HepG2 (cell line): ENCODE results near the gene FNDC3B. TPM values are rescaled to one million over a fixed set of nuclear protein-coding genes. Genes with fewer than 3 reads are reported as not detected.

Experiments used
- CBFB ChIP-seq: sonication (generic); formaldehyde crosslinking; IDR thresholded peaks from 2 replicates; pipeline ENCODE4 v1.4.0; 2020; ENCODE audit warnings: missing genetic modification reagents
- MAZ ChIP-seq, 2 experiments: sonication (generic) in 1 of 2; formaldehyde crosslinking in 1 of 2; IDR thresholded peaks; 2 replicates each; pipeline versions ENCODE4 v1.5.0 to v1.6.1; 2012 to 2020; ENCODE audit warnings: low read depth in 2 of 2, mild to moderate bottlenecking in 2 of 2, borderline replicate concordance in 1 of 2, improper control_type of control experiment in 1 of 2, low read length in 1 of 2, missing genetic modification reagents in 1 of 2, moderate library complexity in 1 of 2
- MIER2 ChIP-seq: IDR thresholded peaks from 2 replicates; pipeline ENCODE4 v1.6.1; 2016; ENCODE audit warnings: missing biosample characterization, missing genetic modification reagents
- NCOA5 ChIP-seq: sonication (generic); formaldehyde crosslinking; IDR thresholded peaks from 2 replicates; pipeline ENCODE4 v1.4.0; 2020; ENCODE audit warnings: missing genetic modification reagents
- NFYC ChIP-seq: IDR thresholded peaks from 2 replicates; pipeline ENCODE4 v1.6.1; 2016; ENCODE audit warnings: missing genetic modification reagents, missing compliant biosample characterization
- RBAK ChIP-seq: sonication (generic); formaldehyde crosslinking; IDR thresholded peaks from 2 replicates; pipeline ENCODE4 v1.5.1; 2020; ENCODE audit warnings: mild to moderate bottlenecking, missing genetic modification reagents
- TBX3 ChIP-seq: fragments of 450-650 bp; IDR thresholded peaks from 2 replicates; pipeline ENCODE4 v1.6.1; 2017; ENCODE audit warnings: antibody characterized with exemption, mild to moderate bottlenecking, inconsistent platforms, borderline replicate concordance
- TCF7 ChIP-seq: sonication (generic); IDR thresholded peaks from 2 replicates; pipeline ENCODE4 v1.6.1; 2016; ENCODE audit warnings: antibody characterized with exemption, low read depth
- TOE1 ChIP-seq: sonication (generic); formaldehyde crosslinking; IDR thresholded peaks from 2 replicates; pipeline ENCODE4 v1.4.0; 2020; ENCODE audit warnings: mild to moderate bottlenecking, missing genetic modification reagents
- ZBTB21 ChIP-seq: sonication (generic); formaldehyde crosslinking; IDR thresholded peaks from 2 replicates; pipeline ENCODE4 v1.4.0; 2020; ENCODE audit warnings: missing genetic modification reagents
- polyA plus RNA-seq, 8 experiments: library from polyadenylated mRNA; depleted of rRNA in 3 of 8; stranded (reverse) in 7 of 8; unstranded in 1 of 8; fragments of >200 nt; fragmentation: Illumina TruSeq in 4 of 8; extraction: Trizol in 4 of 8; gene quantifications; 2 replicates each; pipeline versions ENCODE4 v1.2.1 to v1.2.3, GENCODE V29; 2011 to 2016; ENCODE audit warnings: low read depth in 4 of 8, missing spikeins in 1 of 8, mixed read lengths in 1 of 8; ENCODE audit not compliant: insufficient read depth in 1 of 8
- total RNA-seq, 5 experiments: library from RNA; depleted of rRNA; stranded (reverse); fragments of >200 nt; fragmentation: Illumina TruSeq; extraction: Trizol; gene quantifications; 2 replicates each; pipeline ENCODE4 v1.2.3, GENCODE V29; 2016; ENCODE audit warnings: low read depth in 1 of 5
- TF ChIP-seq, protein P1 (sequence below): IDR thresholded peaks from 2 replicates; pipeline ENCODE4 v1.6.1; 2016; ENCODE audit warnings: missing compliant biosample characterization, missing genetic modification reagents, borderline replicate concordance
- TF ChIP-seq, protein P2 (sequence below): sonication (generic); formaldehyde crosslinking; IDR thresholded peaks from 2 replicates; pipeline ENCODE4 v1.5.0; 2020; ENCODE audit warnings: mild to moderate bottlenecking, missing genetic modification reagents, moderate library complexity
- TF ChIP-seq, protein P3 (sequence below): sonication (generic); formaldehyde crosslinking; IDR thresholded peaks from 2 replicates; pipeline ENCODE4 v1.5.1; 2020; ENCODE audit warnings: missing genetic modification reagents, mild to moderate bottlenecking, borderline replicate concordance
- TF ChIP-seq, protein P4 (sequence below): sonication (generic); formaldehyde crosslinking; IDR thresholded peaks from 2 replicates; pipeline ENCODE4 v1.5.1; 2020; ENCODE audit warnings: mild to moderate bottlenecking, moderate library complexity, missing genetic modification reagents
- TF ChIP-seq, protein P5 (sequence below): sonication (generic); formaldehyde crosslinking; IDR thresholded peaks from 2 replicates; pipeline ENCODE4 v1.8.1; 2022; ENCODE audit warnings: low read depth, mild to moderate bottlenecking, missing genetic modification reagents
- TF ChIP-seq, protein P6 (sequence below): sonication (generic); formaldehyde crosslinking; IDR thresholded peaks from 2 replicates; pipeline ENCODE4 v1.5.0; 2020; ENCODE audit warnings: missing genetic modification reagents

FNDC3B gene
- total and polyA plus RNA-seq, 2 of the 13 experiments (the other 11 are each of a cell fraction or from before 2014, with no cell fraction given): 74.8 to 103 TPM

DNA sequence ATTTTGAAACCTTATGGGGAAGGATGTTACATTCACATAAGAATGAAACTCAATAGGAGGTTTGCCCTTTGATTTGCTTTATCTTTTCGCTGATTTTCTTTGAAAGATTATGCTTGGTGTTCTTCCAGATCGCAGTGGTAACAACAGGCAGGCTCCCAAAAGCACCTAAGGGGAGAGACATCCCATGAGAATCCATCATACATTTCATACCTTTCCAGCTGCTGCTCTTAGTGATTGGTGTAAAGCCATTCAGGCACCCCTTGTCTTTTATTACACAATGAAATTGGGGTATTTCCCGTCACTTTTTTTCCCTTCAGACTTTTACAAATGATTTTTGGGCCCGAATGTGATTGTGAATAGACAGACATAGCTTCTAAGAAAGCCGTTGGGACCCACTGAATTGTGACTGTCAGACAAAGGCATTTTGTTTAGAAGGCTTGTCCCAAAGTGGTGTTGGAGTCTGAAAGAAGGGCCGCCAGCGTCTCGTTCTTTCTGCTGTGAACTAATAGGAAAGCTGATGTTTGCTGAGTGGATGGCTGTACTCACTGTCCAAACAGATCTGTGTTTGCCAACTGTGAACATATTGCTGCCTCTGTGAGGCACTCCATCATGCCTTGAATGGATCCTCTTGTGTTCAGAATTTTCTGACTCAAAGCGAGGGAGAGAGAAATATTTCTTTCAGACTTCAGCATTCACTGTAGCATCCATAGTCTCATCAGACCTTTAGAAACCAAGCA lies 164.3 kb downstream of the FNDC3B start (continued):
- TF ChIP-seq, protein P1, sequence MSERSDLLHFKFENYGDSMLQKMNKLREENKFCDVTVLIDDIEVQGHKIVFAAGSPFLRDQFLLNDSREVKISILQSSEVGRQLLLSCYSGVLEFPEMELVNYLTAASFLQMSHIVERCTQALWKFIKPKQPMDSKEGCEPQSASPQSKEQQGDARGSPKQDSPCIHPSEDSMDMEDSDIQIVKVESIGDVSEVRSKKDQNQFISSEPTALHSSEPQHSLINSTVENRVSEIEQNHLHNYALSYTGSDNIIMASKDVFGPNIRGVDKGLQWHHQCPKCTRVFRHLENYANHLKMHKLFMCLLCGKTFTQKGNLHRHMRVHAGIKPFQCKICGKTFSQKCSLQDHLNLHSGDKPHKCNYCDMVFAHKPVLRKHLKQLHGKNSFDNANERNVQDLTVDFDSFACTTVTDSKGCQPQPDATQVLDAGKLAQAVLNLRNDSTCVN (CRISPR knock-in tag): no peak
- TF ChIP-seq, protein P2, sequence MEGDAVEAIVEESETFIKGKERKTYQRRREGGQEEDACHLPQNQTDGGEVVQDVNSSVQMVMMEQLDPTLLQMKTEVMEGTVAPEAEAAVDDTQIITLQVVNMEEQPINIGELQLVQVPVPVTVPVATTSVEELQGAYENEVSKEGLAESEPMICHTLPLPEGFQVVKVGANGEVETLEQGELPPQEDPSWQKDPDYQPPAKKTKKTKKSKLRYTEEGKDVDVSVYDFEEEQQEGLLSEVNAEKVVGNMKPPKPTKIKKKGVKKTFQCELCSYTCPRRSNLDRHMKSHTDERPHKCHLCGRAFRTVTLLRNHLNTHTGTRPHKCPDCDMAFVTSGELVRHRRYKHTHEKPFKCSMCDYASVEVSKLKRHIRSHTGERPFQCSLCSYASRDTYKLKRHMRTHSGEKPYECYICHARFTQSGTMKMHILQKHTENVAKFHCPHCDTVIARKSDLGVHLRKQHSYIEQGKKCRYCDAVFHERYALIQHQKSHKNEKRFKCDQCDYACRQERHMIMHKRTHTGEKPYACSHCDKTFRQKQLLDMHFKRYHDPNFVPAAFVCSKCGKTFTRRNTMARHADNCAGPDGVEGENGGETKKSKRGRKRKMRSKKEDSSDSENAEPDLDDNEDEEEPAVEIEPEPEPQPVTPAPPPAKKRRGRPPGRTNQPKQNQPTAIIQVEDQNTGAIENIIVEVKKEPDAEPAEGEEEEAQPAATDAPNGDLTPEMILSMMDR: no peak
- TF ChIP-seq, protein P3, sequence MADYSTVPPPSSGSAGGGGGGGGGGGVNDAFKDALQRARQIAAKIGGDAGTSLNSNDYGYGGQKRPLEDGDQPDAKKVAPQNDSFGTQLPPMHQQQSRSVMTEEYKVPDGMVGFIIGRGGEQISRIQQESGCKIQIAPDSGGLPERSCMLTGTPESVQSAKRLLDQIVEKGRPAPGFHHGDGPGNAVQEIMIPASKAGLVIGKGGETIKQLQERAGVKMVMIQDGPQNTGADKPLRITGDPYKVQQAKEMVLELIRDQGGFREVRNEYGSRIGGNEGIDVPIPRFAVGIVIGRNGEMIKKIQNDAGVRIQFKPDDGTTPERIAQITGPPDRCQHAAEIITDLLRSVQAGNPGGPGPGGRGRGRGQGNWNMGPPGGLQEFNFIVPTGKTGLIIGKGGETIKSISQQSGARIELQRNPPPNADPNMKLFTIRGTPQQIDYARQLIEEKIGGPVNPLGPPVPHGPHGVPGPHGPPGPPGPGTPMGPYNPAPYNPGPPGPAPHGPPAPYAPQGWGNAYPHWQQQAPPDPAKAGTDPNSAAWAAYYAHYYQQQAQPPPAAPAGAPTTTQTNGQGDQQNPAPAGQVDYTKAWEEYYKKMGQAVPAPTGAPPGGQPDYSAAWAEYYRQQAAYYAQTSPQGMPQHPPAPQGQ (CRISPR knock-in tag): no peak
- TF ChIP-seq TBX3: peak; percentile 59; the same call in 1 of the 2 replicates
- TF ChIP-seq MAZ (IDR thresholded peaks at IDR 0.05; ENCODE audit: borderline replicate concordance, low read depth, low read length): no peak
- no peak for TF ChIP-seq MAZ (CRISPR knock-in tag; IDR thresholded peaks at IDR 0.05; ENCODE audit: low read depth)
- no peak for TF ChIP-seq NCOA5 (CRISPR knock-in tag)
- TF ChIP-seq ZBTB21 (CRISPR knock-in tag): no peak
- TF ChIP-seq CBFB: no peak
- TF ChIP-seq, protein P4, sequence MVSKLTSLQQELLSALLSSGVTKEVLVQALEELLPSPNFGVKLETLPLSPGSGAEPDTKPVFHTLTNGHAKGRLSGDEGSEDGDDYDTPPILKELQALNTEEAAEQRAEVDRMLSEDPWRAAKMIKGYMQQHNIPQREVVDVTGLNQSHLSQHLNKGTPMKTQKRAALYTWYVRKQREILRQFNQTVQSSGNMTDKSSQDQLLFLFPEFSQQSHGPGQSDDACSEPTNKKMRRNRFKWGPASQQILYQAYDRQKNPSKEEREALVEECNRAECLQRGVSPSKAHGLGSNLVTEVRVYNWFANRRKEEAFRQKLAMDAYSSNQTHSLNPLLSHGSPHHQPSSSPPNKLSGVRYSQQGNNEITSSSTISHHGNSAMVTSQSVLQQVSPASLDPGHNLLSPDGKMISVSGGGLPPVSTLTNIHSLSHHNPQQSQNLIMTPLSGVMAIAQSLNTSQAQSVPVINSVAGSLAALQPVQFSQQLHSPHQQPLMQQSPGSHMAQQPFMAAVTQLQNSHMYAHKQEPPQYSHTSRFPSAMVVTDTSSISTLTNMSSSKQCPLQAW (CRISPR knock-in tag): peak; percentile 70; the same call in 1 of the 2 replicates
- TF ChIP-seq MIER2 (CRISPR knock-in tag): peak; percentile 78
- no peak for TF ChIP-seq TOE1 (CRISPR knock-in tag)
- peak; percentile 71 for TF ChIP-seq TCF7
- 0 out of 2 replicates have a peak, but pooled peaks have one; percentile 15 for TF ChIP-seq RBAK (CRISPR knock-in tag)
- no peak for TF ChIP-seq NFYC (CRISPR knock-in tag)
- TF ChIP-seq, protein P5, sequence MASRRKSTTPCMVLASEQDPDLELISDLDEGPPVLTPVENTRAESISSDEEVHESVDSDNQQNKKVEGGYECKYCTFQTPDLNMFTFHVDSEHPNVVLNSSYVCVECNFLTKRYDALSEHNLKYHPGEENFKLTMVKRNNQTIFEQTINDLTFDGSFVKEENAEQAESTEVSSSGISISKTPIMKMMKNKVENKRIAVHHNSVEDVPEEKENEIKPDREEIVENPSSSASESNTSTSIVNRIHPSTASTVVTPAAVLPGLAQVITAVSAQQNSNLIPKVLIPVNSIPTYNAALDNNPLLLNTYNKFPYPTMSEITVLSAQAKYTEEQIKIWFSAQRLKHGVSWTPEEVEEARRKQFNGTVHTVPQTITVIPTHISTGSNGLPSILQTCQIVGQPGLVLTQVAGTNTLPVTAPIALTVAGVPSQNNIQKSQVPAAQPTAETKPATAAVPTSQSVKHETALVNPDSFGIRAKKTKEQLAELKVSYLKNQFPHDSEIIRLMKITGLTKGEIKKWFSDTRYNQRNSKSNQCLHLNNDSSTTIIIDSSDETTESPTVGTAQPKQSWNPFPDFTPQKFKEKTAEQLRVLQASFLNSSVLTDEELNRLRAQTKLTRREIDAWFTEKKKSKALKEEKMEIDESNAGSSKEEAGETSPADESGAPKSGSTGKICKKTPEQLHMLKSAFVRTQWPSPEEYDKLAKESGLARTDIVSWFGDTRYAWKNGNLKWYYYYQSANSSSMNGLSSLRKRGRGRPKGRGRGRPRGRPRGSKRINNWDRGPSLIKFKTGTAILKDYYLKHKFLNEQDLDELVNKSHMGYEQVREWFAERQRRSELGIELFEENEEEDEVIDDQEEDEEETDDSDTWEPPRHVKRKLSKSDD (CRISPR knock-in tag): no peak
- TF ChIP-seq, protein P6, sequence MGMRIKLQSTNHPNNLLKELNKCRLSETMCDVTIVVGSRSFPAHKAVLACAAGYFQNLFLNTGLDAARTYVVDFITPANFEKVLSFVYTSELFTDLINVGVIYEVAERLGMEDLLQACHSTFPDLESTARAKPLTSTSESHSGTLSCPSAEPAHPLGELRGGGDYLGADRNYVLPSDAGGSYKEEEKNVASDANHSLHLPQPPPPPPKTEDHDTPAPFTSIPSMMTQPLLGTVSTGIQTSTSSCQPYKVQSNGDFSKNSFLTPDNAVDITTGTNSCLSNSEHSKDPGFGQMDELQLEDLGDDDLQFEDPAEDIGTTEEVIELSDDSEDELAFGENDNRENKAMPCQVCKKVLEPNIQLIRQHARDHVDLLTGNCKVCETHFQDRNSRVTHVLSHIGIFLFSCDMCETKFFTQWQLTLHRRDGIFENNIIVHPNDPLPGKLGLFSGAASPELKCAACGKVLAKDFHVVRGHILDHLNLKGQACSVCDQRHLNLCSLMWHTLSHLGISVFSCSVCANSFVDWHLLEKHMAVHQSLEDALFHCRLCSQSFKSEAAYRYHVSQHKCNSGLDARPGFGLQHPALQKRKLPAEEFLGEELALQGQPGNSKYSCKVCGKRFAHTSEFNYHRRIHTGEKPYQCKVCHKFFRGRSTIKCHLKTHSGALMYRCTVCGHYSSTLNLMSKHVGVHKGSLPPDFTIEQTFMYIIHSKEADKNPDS (CRISPR knock-in tag): 0 out of 2 replicates have a peak, but pooled peaks have one; percentile 35
